ENCODE data around the gene SLC34A1.
"Not testable (repeated sequence)": the region's sequence is repeated elsewhere in the genome, so short reads cannot be mapped to it uniquely, and the experiment has no call there.

Gene SLC34A1

DNA sequence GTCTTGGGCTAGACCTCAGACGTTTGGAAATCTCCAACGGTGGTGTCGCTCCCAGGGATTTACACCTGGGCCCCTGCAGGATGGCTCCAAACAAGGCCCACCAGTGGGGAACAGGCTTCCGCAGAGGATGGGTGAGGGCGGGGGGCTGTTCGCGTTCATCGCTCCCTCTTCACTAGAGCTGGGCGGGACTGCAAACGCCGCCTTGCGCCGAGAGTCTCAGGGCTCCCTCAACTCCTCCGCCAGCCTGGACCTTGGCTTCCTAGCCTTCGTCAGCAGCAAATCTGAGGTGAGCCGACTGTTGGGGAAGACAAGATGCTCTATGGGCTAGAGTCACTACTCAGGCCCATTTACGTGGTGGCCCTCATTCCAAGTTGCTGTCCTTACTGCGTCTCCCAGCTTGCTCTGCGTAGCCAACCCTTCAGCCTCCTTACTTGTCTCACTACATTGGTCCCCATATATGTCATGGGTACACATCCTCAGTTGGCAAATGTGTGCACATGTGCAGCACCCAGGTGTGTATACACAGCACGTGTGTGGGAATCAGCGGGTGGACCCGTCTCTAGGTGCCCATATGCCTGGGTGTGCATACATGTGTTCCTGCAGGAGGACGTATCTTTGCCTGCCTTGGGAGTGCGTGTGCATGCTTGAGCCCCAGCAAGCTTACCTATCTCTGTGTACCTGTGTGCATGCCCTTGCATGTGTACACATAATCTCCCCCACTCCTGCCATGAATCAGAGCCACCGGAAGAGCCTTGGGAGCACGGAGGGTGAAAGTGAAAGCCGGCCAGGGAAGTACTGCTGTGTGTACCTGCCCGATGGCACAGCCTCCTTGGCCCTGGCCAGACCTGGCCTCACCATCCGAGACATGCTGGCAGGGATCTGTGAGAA lies 16.0 kb upstream of the SLC34A1 start:
- in situ Hi-C loops (cut with MboI; ENCODE audit: low sequenced_read_pairs) = no loop called here

DNA sequence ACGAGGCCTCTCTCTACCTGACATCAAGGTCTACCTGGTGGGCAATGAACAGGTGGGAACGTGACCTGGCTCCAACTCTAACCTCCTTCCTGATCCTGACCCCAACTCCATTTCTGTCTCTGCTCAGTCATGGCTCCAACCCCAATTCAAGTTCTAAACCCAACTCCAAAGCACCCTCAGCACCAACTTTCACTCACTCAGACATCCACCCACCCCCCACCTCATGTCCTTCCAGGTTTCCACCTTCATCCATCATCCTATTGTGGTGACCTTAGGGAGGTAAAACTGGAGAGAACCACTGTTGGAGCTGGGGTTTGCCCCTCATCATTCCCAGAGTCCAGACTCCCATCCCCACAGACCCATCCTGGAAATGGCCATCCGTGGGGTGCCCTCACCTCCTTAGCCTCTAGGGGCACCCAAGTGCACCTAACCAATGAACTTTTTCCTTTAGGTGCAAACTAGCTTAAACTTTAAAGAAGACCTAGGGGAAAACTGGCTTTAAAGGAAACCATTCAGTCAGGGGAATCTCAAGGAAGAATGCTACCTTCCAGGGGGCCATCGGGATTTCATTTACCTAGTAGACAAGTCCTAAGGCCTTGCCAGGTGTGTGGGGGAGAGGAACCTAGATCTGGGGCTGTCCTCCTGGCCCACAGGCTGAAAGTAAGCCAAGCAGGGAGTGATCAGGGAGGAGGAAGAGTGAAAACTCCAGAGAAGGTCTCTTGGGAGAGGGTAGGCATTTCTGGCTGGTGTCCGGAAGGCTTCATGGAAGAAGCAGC lies 15.2 kb upstream of the SLC34A1 start:
- in situ Hi-C loops (cut with MboI; ENCODE audit: low sequenced_read_pairs) = no loop called here

DNA sequence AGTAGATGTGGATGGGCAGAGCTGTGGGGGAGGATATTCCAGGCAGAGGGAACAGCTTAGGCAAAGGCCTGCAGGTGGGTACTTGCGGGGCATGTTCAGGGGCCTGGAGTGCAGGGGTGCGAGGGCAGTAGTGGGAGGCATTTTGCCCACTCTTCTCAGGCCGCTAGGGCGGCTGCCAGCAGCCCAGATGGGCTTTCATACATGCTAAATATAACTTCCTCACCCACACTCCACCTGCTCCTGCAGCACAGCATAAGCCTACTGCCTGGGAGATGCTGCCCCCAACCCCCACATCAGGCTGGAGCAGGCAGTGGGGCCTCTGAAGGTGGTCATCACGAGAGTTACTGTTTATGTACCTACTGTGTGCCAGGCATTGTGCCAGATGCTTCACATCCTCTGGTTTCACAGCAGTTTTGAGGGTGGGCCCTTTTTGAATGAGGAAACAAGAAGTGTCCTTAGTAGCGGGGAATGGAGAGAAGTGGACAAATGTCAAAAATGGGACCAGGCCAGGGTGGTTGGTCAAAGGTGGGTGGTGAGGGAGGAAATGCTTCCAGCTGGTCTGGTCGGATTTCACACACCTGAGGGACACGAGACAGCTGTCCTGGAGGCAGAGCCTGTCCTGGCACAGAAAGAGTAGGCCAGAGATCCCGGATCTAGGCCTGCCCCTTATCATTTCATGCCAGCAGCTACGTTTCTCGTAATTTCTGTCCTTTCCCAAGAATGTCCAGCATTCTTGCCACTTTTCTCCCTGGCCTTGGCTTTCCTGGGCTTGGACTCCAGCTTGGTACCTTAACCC lies 14.4 kb upstream of the SLC34A1 start:
- in situ Hi-C loops (cut with MboI; ENCODE audit: low sequenced_read_pairs) = no loop called here

DNA sequence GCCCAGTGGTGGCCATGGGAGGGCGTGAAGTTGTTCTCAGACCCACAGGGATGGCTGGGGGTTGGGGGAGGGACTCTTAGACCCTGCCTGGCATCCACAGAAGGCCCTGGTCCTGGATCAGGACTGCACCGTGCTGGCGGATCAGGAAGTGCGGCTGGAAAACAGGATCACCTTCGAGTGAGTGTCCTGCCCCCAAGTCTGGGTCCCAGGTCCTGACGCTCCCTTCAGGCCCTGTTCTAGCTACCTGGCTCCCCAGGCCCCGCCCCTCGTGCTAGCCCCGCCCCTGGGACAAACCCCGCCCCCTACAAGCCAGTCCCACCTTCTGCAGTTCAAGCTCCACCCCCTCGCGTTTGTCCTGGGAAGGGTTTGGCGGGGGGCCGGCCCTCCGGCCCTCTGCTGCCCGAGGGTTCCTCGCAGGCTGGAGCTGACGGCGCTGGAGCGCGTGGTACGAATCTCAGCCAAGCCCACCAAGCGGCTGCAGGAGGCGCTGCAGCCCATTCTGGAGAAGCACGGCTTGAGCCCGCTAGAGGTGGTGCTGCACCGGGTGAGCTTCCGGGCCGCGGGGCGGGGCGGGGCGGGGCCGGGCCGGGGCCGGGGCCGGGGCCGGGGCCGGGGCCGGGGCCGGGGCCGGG lies 13.6 kb upstream of the SLC34A1 start:
- in situ Hi-C loops (cut with MboI; ENCODE audit: low sequenced_read_pairs) = no loop called here

DNA sequence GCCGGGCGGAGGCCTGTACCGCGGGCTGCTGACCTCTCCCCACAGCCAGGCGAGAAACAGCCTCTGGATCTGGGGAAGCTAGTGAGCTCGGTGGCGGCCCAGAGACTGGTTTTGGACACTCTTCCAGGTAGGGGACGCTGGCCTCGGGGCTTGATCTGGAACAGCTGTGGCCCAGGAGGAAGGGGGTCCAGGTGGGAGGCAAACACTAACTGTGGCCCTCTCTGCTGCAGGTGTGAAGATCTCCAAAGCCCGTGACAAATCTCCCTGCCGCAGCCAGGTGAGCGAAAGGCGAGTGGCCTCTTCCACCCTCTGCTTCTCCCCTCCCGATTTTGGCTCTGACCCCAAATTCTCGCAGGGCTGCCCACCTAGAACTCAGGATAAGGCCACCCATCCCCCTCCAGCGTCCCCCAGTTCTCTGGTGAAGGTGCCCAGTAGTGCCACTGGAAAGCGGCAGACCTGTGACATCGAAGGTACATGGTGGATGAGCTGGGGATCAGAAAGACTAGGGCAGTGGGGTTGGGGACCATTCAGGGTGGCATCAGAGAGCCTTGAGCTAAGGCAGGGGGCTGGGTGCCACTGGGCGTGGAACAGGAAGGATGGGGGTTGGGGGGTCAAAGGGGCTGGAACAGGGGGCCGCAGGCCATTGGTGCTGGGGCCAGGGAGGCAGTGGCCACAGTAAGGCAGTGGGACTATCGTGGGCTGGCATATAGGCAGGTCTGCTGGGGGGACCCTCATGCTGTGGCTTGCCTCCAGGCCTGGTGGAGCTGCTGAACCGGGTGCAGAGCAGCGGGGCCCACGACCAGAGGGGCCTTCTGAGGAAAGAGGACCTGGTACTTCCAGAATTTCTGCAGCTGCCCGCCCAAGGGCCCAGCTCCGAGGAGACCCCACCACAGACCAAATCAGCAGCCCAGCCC lies 12.9 kb upstream of the SLC34A1 start:
- in situ Hi-C loops (cut with MboI; ENCODE audit: low sequenced_read_pairs) = no loop called here

DNA sequence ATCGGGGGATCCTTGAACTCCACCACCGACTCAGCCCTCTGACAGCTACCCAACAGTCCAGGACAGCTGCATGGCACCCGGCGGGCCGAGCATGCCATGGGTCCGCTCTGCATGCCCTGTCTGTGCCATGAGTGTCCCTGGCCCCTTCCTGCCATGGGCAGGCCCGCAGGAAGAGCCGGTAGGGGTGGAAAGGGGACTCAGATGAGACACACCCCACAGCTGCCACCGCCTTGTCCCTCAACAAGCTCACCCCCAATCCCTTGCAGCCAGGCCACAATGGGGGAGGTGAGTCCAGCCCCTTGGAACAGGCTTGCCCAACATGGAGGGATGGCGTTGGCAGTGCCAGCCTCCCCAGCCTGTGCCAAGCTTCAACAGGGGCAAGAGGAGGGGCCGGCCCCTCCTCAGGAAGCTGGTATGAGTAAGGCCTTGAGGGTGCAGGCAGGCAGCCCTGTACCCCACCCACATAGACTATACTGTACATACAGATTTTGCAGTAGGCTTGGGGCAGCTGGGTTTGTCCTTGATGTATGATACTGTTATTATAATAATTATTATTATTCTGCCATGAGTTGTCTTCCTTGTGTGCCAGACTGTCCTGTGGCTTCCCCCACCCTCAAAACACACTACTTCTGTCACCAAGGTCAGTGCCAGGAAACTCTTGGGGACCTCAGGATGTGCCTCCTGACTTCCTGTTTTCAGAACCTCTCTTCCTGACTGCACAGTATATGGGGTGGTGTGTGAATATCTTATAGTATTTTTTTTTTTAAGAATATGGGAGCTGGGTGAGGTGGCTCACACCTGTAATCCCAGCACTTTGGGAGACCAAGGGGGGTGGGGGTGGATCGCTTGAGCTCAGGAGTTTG lies 12.0 kb upstream of the SLC34A1 start:
- in situ Hi-C loops (cut with MboI; ENCODE audit: low sequenced_read_pairs) = no loop called here

DNA sequence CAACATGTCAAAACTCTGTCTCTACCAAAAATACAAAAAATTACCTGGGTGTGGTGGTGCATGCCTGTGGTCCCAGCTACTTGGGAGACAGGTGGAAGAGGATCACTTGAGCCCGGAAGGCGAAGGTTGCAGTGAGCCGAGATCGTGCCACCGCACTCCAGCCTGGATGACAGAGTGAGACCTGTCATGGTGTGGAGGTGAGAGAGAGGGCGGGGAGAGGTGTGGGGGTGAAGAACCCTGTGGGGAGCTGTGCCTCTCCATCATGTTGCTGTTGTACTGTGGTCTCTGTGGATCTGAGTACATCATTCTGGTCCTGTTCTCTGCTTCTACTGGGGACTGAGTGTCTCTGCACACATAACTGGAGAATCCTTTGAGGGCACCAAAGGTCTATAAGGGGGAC lies 11.3 kb upstream of the SLC34A1 start:
- in situ Hi-C loops (cut with MboI; ENCODE audit: low sequenced_read_pairs) = no loop called here

DNA sequence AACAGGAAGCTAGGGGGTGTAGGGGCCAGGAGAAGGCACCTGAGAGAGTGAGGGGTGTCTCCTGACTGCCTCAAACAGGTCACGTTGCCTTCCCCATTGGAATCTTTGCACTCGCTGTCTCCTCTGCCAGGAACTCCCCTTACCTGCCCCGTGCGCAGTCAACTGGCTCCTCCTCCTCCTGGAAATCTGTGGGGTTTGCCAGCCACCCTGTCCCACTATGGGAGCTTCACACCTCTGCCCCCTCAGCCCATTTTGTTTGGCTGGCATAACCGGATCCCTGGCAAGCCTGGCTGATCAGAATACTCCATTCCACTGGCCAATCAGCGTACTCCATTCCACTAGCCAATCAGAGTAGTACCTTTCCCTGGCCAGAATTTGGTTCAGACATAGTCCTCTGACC lies 10.4 kb upstream of the SLC34A1 start:
- in situ Hi-C loops (cut with MboI; ENCODE audit: low sequenced_read_pairs) = no loop called here

DNA sequence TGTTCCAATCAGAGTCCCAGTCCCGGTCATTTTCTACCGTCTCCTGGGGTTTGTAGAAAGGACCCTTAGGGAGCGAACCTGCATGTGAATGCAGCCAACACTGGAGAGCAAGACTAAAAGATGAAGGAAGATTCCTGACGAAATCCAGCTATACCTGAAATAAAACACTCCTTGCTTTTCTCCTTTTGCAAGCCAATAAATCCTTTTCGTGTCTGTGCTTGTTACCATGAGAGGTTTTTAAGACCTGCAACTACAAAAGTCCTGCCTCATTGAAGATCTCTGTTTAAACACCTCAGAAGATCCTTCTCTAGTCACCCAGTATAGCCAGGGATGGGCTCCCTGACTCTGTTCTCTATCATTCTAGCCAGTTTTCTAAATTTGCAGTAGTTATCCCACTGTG lies 10.0 kb upstream of the SLC34A1 start:
- in situ Hi-C loops (cut with MboI; ENCODE audit: low sequenced_read_pairs) = no loop called here

DNA sequence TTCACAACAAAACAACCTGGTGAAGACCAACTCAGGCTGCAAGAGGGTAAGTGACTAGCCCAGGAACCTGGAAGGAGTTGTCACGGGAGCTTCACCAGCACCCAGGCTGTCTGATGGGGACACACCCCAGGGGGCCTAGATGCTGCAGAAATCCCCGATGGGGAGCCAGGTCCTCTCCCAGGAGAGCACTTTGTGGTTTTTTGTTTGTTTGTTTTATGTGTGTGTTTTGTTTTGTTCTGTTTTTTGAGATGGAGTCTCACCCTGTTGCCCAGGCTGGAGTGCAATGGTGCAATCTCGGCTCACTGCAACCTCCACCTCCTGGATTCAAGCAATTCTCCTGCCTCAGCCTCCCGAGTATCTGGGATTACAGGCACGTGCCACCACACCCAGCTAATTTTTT lies 8.7 kb upstream of the SLC34A1 start:
- in situ Hi-C loops (cut with MboI; ENCODE audit: low sequenced_read_pairs) = not testable (repeated sequence)

DNA sequence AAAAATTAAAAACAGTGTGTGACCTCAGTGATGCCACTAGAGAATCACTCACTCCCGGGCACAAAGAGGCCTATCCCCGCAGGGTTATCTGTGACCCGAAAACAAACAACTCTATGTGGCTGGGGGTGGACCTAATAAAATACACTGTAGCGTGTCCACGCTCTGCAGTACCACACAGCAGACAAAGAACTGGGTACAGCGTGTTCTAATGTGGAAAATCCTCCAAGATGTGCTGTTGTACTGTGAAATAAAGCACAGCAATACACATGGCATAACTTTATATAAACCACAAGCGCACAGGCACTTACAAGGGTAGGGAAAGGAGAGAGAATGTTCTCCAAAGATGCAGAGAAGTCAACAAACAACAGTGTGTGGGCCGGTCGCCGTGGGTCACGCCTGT lies 8.1 kb upstream of the SLC34A1 start:
- in situ Hi-C loops (cut with MboI; ENCODE audit: low sequenced_read_pairs) = no loop called here

DNA sequence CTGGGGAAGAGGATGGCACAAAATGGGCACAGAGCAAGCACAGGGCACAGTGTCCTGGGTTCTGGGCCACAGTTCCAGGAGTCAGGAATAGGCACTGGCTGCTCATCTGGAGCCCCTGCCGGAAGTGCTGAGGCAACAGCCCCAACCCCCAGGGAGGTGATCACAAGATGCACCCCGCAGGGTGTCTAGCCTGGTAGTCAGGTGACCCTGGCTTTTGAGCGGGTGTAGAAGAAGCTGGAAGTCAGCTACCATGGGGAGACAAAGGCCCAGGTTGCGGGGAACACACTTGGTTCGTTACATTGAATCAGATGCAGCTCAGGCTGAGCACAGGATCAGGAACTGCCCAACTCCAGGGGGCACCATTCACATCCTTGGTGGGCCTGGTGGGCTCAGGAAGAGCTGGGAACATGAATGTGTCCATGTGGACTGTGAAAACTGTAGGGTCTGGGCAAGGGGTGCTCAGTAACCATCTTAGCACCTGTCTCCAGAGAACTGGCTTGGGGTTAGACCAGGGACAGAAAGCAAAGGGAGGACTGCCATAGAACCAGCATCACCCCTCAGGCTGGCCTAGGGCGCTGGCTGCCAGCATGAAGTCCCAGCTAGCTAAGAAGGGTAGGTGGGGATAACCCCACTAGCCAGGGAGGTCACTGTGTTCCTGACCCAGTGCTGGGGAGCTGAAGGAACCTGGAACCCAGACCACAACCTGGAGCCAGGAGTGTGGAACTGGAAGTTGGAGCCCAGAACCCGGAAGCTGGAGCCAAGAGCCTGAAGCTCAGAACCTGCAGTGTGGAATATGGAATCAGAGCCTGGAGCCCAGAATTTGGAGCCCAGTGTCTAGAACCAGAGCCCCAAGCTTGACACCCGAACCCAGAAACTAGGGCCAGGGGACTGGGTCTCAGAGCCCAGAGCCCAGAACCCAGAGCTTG lies 6.1 kb upstream of the SLC34A1 start:
- in situ Hi-C loops (cut with MboI; ENCODE audit: low sequenced_read_pairs) = no loop called here

DNA sequence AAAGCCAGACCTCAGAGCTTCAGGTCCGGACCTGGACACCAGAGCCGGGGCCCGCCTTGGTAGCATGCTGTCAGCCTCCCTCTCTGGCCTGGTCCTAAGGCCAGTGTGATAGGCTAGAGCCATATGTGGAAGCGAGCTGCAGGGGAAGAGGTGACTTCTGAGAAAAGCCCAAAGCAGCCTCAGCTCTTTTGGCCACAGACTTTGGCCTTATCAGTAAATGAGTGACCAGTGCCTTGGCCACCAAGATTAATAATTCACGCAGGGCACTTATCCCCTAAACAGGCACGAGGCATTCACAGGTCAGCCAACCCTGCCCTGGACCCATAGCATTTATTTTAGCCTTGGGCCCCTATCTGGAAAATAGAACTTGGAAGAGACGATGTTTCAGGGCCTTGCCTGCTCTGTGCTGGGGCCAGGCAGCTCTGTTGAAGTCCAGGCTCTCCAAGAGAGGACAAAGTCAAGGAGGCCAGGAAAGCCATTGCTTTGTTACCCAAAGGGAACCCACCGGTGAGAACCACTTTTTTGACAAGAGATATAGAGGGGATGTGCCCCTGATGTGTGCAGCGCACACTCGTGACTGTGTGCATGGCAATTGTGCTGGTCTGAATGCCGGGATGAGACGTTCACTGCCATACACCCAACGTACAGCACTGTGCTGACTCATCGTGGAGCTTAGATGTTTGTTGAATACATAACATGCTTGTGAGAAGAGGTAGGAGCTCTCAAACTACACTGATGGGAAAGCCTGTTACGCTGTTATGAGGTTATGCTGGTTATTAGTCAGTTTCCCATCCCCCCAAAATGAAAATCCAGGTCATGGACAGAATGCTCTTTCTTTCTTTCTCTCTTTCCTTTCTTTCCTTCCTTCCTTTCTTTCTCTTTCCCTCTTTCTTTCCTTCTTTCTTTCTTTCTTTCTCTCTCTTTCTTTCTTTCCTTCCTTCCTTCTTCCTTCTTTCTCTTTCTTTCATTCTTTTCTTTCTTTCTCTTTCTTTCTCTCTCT lies 5.0 kb upstream of the SLC34A1 start:
- in situ Hi-C loops (cut with MboI; ENCODE audit: low sequenced_read_pairs) = no loop called here

DNA sequence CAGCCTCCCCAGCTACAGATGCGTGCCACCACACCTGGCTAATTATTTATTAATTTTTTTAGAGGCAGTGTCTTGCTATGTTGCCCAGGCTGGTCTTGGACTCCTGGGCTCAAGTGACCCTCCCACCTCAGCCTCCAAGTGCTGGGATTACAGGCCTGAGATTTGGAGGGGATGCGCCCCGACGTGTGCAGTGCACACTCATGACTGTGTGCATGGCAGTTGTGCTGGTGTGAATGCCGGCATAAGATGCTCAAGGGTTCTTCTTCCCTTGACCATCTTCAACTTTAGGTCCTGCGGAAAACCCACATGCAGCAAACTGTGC lies 3.5 kb upstream of the SLC34A1 start:
- in situ Hi-C loops (cut with MboI; ENCODE audit: low sequenced_read_pairs) = no loop called here

DNA sequence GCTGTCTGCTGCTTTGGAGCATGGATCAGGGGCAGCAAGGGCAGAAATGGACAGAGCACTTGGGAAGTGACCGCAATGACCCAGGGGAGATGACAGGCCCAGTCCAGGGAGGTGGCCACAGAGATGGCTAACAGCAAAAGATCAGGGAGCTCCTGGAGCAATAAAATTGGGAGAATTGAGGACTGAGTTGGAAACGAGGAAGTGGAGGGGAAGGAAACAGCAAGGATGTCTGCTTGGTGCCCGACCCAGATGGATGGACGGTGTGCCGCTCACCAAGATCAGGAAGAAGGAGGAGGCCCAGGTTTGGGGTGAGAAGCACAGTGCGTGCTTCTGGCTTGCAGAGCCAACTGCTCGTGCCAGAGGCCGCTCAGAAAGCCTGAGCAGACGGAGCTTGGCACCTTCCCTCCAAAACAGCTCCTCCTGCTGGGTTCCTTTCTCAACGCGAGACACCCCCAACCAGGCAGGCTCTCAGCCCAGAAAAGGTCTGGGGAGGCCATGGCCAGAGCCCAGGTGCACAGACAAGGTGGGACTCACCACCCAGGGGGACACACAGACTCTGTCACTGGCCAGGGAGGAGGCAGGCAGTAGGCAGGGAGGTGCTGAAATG lies 1.7 kb upstream of the SLC34A1 start:
- in situ Hi-C loops (cut with MboI; ENCODE audit: low sequenced_read_pairs) = no loop called here

DNA sequence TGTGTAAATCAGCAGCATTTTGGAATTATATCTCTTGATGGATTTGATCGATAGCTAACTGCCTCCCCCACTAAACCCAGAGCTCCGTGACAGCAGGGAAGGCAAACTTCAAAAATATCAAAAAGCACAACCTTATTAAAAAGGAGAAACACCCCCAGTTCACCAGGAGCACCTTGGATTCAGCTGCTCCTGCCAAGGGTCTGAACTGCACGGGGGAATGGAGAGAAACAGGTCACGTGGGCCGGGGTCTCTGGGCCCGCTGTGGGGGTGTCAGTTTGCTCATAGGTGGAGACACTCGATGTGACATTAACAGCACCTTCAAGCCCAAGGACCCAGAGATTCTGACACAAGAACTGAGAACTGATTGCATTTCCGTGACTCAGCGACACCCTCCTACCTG lies 1.1 kb upstream of the SLC34A1 start:
- in situ Hi-C loops (cut with MboI; ENCODE audit: low sequenced_read_pairs) = no loop called here

Data from HL-60/S4 treated with phorbol 12-myristate 13-acetate at 8.2 ng/mL for 4 days and 3 days (cell line).